Measurements from ENCODE around the gene SPSB2. TPM values are rescaled to one million over a fixed set of nuclear protein-coding genes. Genes with fewer than 3 reads are reported as not detected.
"Not testable (repeated sequence)": the region's sequence is repeated elsewhere in the genome, so short reads cannot be mapped to it uniquely, and the experiment has no call there.

Gene SPSB2
- total RNA-seq, 2 donors from 2014 or later = 34.6 to 36.5 TPM

DNA sequence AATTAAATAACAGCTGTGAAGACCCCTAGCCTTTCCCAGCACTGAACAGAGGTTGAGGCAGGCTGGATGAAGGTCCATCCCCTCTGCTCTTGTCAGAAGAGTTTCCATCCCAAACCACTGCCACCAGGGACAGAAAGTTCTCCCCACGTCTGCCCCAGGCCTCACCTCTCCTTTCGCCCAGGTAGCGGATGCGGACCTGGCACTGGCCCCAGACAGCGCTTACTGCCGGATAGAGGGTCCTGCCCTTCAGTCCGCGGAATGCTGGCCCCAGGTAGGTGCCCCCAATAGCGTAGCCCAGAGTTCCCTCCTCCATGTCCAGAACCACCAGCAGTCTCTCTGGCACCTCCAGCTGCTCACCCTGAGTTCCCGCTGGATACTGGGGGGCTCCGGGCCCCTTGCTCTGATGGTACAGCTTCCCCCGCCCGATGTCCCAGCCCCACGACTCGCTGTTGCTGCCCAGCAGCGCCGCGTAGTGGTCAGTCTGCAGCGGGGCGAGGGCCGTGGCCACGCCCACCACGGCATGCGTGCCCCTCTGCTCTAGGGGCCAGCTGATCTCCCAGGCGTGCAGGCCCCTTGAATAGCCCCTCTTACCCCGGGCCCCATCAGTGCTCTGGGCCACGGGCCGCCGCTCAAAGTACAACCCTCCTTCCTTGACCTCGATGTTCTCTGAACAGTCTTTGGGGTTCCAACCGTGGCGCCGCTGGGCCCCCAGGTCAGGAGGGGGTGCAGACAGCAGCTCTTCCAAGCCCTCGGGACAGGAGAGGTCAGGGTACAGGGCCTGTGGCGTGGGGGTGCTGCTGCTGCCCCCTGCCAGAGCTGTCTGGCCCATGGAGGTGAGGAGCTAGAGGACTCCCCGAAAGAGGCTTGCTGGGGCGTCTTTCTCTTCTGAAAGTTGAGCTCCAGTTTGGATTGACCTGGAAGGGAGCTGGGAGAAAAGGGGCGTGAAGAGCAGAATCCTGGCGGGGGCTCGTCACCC, 742 bp downstream of the SPSB2 start:
- DNase-seq = peak; percentile 99
- Mint-ChIP-seq H3K36me3 (ENCODE audit: low read depth) (peaks cover 44% of the 10 kb centered on the region), H3K9me3 (no peaks in the 10 kb centered on the region), H3K27me3 (ENCODE audit: insufficient read depth) (no peaks in the 10 kb centered on the region), H3K4me3 (peak overlapping the region; percentile 97), H3K4me1 (peaks cover 46% of the 10 kb centered on the region), H3K27ac (peak overlapping the region; percentile 95)
- peak overlapping the region; percentile 85 for H3K9ac ChIP-seq (ENCODE audit: extremely low read depth, low read length, poor library complexity, severe bottlenecking)
- peaks cover 8% of the 10 kb centered on the region for H3K4me1 ChIP-seq (ENCODE audit: control insufficient read depth, insufficient read depth, low read length)
- no peaks in the 10 kb centered on the region for H3K9me3 ChIP-seq (ENCODE audit: control insufficient read depth, low read length)
- H3K27me3 ChIP-seq (ENCODE audit: control insufficient read depth, insufficient read depth, low read length, poor library complexity, severe bottlenecking) = no peaks in the 10 kb centered on the region
- TF ChIP-seq, protein P1, sequence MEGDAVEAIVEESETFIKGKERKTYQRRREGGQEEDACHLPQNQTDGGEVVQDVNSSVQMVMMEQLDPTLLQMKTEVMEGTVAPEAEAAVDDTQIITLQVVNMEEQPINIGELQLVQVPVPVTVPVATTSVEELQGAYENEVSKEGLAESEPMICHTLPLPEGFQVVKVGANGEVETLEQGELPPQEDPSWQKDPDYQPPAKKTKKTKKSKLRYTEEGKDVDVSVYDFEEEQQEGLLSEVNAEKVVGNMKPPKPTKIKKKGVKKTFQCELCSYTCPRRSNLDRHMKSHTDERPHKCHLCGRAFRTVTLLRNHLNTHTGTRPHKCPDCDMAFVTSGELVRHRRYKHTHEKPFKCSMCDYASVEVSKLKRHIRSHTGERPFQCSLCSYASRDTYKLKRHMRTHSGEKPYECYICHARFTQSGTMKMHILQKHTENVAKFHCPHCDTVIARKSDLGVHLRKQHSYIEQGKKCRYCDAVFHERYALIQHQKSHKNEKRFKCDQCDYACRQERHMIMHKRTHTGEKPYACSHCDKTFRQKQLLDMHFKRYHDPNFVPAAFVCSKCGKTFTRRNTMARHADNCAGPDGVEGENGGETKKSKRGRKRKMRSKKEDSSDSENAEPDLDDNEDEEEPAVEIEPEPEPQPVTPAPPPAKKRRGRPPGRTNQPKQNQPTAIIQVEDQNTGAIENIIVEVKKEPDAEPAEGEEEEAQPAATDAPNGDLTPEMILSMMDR (conservative IDR thresholded peaks at IDR 0.05) = peak; percentile 100
- H3K27ac ChIP-seq (ENCODE audit: low read depth, low read length) = peak overlapping the region; percentile 32
- H3K4me3 ChIP-seq (ENCODE audit: low read length) = peak overlapping the region; percentile 88
- 8 to 15% methylated on average over 19 to 40 of the region's 40 CpGs for WGBS, 2 experiments (ENCODE audit: insufficient coverage in 1 of 2, insufficient read length in 1 of 2)
- H3K36me3 ChIP-seq (ENCODE audit: control insufficient read depth, insufficient read depth, low read length) = peaks cover 33% of the 10 kb centered on the region

DNA sequence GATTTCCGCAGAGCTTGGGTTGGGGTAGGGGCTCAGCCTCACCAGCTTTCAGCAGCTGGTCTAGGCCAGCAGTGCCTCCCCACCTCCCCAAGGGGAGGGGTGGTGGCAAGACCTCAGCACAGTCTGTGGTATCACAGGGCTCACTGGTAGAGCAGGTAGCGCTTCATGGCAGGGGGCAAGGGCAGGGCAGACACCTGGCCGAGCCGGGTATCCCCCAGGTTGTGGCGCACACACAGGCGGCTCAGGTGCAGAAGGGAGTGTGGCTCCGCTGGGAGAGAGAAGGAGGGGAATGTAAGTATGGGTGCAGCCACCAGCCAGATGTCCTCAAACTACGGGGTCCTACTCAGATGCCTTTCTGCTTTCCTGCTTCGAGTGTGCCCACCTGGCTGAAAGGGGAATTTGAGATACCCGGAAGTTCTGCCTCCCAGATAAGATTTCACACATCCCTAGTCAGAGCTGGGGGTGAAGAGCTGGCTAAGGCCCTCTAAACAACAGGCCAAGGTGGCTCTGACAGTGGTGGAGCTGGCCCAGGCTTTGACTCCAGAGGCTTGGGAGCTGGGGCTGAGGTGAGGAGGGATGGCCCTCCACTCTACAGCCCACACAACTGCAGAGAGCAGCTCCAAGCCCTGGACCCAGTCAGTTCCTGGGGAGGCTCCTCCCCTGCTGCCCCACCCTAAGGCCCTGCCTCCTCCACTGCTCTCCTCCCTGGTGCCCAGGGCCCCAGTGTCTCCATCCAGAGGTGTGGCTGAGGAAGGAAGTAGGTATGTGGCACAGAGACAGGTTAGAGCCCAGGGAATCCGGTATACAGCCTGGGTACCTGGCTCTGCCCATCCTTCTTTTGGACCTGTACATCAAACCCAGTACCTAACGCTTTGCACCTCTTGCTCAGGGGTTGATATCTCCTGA, 1.8 kb downstream of the SPSB2 start:
- Mint-ChIP-seq H3K9me3 (no peaks in the 10 kb centered on the region), H3K27me3 (ENCODE audit: insufficient read depth) (no peaks in the 10 kb centered on the region), H3K36me3 (ENCODE audit: low read depth) (peaks cover 38% of the 10 kb centered on the region), H3K27ac (peak overlapping the region; percentile 95), H3K4me3 (peak overlapping the region; percentile 97), H3K4me1 (peaks cover 55% of the 10 kb centered on the region)
- DNase-seq = peak; percentile 71
- Histone ChIP-seq H3K9ac (ENCODE audit: extremely low read depth, low read length, poor library complexity, severe bottlenecking) (no peak overlapping the region), H3K27me3 (ENCODE audit: control insufficient read depth, insufficient read depth, low read length, poor library complexity, severe bottlenecking) (no peaks in the 10 kb centered on the region), H3K9me3 (ENCODE audit: control insufficient read depth, low read length) (no peaks in the 10 kb centered on the region), H3K27ac (ENCODE audit: low read depth, low read length) (no peak overlapping the region), H3K4me1 (ENCODE audit: control insufficient read depth, insufficient read depth, low read length) (peaks cover 8% of the 10 kb centered on the region), H3K4me3 (ENCODE audit: low read length) (peak overlapping the region; percentile 88), H3K36me3 (ENCODE audit: control insufficient read depth, insufficient read depth, low read length) (peaks cover 33% of the 10 kb centered on the region)
- 84 to 88% methylated on average over 9 to 12 of the region's 12 CpGs for WGBS, 2 experiments (ENCODE audit: insufficient coverage in 1 of 2, insufficient read length in 1 of 2)
- TF ChIP-seq, protein P1 (conservative IDR thresholded peaks at IDR 0.05) = no peak

DNA sequence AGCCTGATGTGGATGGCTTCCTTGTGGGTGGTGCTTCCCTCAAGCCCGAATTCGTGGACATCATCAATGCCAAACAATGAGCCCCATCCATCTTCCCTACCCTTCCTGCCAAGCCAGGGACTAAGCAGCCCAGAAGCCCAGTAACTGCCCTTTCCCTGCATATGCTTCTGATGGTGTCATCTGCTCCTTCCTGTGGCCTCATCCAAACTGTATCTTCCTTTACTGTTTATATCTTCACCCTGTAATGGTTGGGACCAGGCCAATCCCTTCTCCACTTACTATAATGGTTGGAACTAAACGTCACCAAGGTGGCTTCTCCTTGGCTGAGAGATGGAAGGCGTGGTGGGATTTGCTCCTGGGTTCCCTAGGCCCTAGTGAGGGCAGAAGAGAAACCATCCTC, 2.8 kb downstream of the SPSB2 start:
- DNase-seq; H3K4me1 ChIP-seq (ENCODE audit: control insufficient read depth, insufficient read depth, low read length); H3K4me3 ChIP-seq (ENCODE audit: low read length); H3K27me3 Mint-ChIP-seq (ENCODE audit: insufficient read depth); H3K27me3 ChIP-seq (ENCODE audit: control insufficient read depth, insufficient read depth, low read length, poor library complexity, severe bottlenecking); H3K9me3 ChIP-seq (ENCODE audit: control insufficient read depth, low read length); H3K9ac ChIP-seq (ENCODE audit: extremely low read depth, low read length, poor library complexity, severe bottlenecking); H3K27ac ChIP-seq (ENCODE audit: low read depth, low read length); H3K9me3 Mint-ChIP-seq: not testable (repeated sequence)
- Mint-ChIP-seq H3K4me3 (peak overlapping the region; percentile 97), H3K36me3 (ENCODE audit: low read depth) (peaks cover 42% of the 10 kb centered on the region), H3K4me1 (peaks cover 63% of the 10 kb centered on the region), H3K27ac (peak overlapping the region; percentile 93)
- WGBS, 2 experiments (ENCODE audit: insufficient coverage in 1 of 2, insufficient read length in 1 of 2) = 100% methylated on average over 1 of the region's 4 CpGs
- peaks cover 35% of the 10 kb centered on the region for H3K36me3 ChIP-seq (ENCODE audit: control insufficient read depth, insufficient read depth, low read length)

Measured in endodermal cell (in vitro differentiated cells).